ENCODE data around the gene FAM25C.
"Not testable (repeated sequence)": the region's sequence is repeated elsewhere in the genome, so short reads cannot be mapped to it uniquely, and the experiment has no call there.

- not testable (repeated sequence) for TF ChIP-seq EZH2 (IDR thresholded peaks at IDR 0.05; ENCODE audit: borderline replicate concordance); EZH2phosphoT487 (IDR thresholded peaks at IDR 0.05; ENCODE audit: low read depth, severe bottlenecking, unreplicated experiment)
- TF ChIP-seq, protein P1, sequence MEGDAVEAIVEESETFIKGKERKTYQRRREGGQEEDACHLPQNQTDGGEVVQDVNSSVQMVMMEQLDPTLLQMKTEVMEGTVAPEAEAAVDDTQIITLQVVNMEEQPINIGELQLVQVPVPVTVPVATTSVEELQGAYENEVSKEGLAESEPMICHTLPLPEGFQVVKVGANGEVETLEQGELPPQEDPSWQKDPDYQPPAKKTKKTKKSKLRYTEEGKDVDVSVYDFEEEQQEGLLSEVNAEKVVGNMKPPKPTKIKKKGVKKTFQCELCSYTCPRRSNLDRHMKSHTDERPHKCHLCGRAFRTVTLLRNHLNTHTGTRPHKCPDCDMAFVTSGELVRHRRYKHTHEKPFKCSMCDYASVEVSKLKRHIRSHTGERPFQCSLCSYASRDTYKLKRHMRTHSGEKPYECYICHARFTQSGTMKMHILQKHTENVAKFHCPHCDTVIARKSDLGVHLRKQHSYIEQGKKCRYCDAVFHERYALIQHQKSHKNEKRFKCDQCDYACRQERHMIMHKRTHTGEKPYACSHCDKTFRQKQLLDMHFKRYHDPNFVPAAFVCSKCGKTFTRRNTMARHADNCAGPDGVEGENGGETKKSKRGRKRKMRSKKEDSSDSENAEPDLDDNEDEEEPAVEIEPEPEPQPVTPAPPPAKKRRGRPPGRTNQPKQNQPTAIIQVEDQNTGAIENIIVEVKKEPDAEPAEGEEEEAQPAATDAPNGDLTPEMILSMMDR (IDR thresholded peaks at IDR 0.05; ENCODE audit: poor library complexity) = not testable (repeated sequence)
Observed at GRCh38 chr10:47959677-47960076, 39.9 kb downstream of the FAM25C start.
